Right cardiac atrium (tissue), 5 donors: Measurements from ENCODE around the gene BMPR2. TPM values are rescaled to one million over a fixed set of nuclear protein-coding genes. Genes with fewer than 3 reads are reported as not detected.

Experiments
- ATAC-seq, 2 donors: fragments of 200-7000 bp; cut with Tn5 transposase; one replicate each; pipeline versions ENCODE4 v1.8.0 to v1.9.1; 2020; ENCODE audit warnings: moderate library complexity in 2 of 2, mild to moderate bottlenecking in 1 of 2
- DNase-seq, 3 donors: peaks; one replicate each; pipeline ENCODE4 v3.0.0-alpha.2; 2020
- H3K27ac ChIP-seq: one replicate; pipeline ENCODE4 v1.5.1; 2013; ENCODE audit warnings: mild to moderate bottlenecking, low read length, control low read depth, moderate library complexity
- H3K27me3 ChIP-seq: one replicate; pipeline ENCODE4 v1.6.1; 2013; ENCODE audit not compliant: control insufficient read depth, insufficient read depth
- H3K4me1 ChIP-seq: one replicate; pipeline ENCODE4 v1.6.1; 2013; ENCODE audit warnings: low read length; ENCODE audit not compliant: control insufficient read depth, insufficient read depth
- H3K4me3 ChIP-seq: one replicate; pipeline ENCODE4 v1.5.1; 2013; ENCODE audit warnings: low read length, control low read depth
- H3K9me3 ChIP-seq: one replicate; pipeline ENCODE4 v1.6.1; 2013; ENCODE audit warnings: low read length; ENCODE audit not compliant: control insufficient read depth
- WGBS: extraction: QIAGEN DNeasy Blood & Tissue Kit; methylation state at CpG from one replicate; pipeline ENCODE4 v1.1.7; 2013; 5-methylcytosine and 5-hydroxymethylcytosine counted together
- intact Hi-C, 4 donors: fragments of 100-400 bp; cut with DNase I; formaldehyde crosslinking; loops; one replicate each; pipeline versions ENCODE4 v1.11.0 to v1.14.0; 2022 to 2023
- polyA plus RNA-seq: library from polyadenylated mRNA; stranded (reverse); fragments of 200-250 nt; gene quantifications from one replicate; pipeline ENCODE4 v1.2.3, GENCODE V29; 2013
- total RNA-seq, 4 donors: library from RNA; stranded (reverse); fragmentation: NEBNext Ultra II Directional; extraction: Animal tissue kit (Norgen Biotek cat#: 25700); gene quantifications; one replicate each; pipeline ENCODE4 v1.2.1, GENCODE V29; 2021
- donor health status: healthy with polysubstance abuse.
- donor health status: DM: no; HTN: yes; CAD: no.
- donor health status: DM: no; HTN: no; CAD: no.
- donor health status: DM: no; HTN: yes; CAD: no; lungs with severe emphysema.
- donor health status: DM: yes; HTN: yes; CAD: no.

Gene BMPR2
- total and polyA plus RNA-seq, 5 donors, result 14.9 to 64.7 (median 53.8) TPM

DNA sequence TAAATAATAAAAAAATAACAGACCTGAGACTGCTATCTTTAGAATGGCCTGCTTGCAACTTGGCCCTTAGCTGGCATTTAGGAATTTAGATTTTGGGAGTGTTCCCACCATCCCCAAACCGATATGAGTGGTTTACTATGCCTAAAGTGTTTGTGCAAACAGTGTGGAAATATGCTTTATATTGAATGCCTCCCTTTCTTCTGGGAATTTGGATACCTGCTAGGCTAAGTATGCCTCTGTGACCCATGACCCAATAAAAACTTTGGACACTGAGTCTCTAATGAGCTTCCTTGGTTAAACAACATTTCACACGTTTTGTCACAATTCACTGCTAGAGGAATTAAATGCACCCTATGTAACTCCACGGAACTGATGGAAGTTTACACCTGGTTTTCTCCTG lies 73.2 kb downstream of the BMPR2 start:
- no peak for ATAC-seq
- intact Hi-C loops, result no loop called here

DNA sequence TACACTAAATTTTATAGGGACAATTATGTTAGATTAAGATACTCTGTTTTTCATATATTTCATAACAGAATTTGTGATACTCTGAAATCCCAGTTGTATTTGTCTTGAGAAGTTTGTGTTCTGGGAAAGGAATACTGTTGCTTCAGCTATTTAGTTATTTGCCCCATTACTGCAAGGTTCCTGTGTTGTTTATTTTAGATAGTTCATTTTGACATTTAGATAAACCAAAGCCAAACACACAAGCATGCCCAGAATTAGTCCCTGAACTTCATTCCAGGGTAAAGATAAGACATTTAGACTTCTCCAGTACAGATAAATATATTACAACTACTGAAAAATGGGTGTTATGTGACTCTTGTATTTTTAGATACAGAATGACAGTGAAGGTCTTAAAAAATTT lies 74.7 kb downstream of the BMPR2 start:
- ATAC-seq, result peak; percentile 82 to 91
- intact Hi-C loops, result loop anchor here in 1 of 4 donors (10.0 kb wide), 1 partner anchor 76 kb away; the partner anchor contains the start of gene BMPR2
- H3K27ac ChIP-seq, result no peak overlapping the region

More for the DNA sequence above, 73.2 kb downstream of the BMPR2 start:
- no peak for DNase-seq
- peaks cover 3% of the 10 kb centered on the region for H3K4me1 ChIP-seq
- H3K27ac ChIP-seq, result no peak overlapping the region
- 84% methylated on average over 3 of the region's 3 CpGs for WGBS
- H3K27me3 ChIP-seq, result no peaks in the 10 kb centered on the region
- H3K4me3 ChIP-seq, result no peak overlapping the region
- H3K9me3 ChIP-seq, result no peaks in the 10 kb centered on the region

DNA sequence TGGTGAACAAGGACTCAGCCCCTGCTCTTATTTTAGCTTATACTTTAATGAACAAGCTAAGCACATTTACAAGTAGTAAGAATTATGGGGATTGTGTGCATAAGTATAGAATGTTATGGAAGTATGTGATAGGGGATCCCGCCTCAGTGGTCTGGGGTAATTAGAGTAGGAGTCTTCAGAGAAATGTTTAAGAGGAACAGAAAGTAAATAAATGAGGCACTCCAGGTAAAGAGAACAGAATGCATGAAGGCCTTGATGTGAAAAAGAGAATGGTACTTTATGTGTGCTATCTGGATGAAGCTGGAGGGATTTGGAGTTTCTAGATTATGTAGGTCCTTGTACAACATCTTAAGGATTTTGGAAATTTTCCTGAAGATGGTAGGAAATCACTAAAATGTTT lies 76.6 kb downstream of the BMPR2 start:
- Histone ChIP-seq H3K27ac (no peak overlapping the region), H3K27me3 (no peaks in the 10 kb centered on the region), H3K9me3 (no peaks in the 10 kb centered on the region), H3K4me3 (no peak overlapping the region), H3K4me1 (peaks cover 3% of the 10 kb centered on the region)
- intact Hi-C loops, result loop anchor here in 1 of 4 donors (10.0 kb wide), 1 partner anchor 78 kb away; the partner anchor contains the start of gene BMPR2
- DNase-seq (no peak), ATAC-seq (no peak)
- 97% methylated on average over 1 of the region's 1 CpG for WGBS

More for the DNA sequence above, 74.7 kb downstream of the BMPR2 start:
- no peak for DNase-seq
- Histone ChIP-seq H3K27me3 (no peaks in the 10 kb centered on the region), H3K4me3 (no peak overlapping the region), H3K9me3 (no peaks in the 10 kb centered on the region), H3K4me1 (peaks cover 3% of the 10 kb centered on the region)

DNA sequence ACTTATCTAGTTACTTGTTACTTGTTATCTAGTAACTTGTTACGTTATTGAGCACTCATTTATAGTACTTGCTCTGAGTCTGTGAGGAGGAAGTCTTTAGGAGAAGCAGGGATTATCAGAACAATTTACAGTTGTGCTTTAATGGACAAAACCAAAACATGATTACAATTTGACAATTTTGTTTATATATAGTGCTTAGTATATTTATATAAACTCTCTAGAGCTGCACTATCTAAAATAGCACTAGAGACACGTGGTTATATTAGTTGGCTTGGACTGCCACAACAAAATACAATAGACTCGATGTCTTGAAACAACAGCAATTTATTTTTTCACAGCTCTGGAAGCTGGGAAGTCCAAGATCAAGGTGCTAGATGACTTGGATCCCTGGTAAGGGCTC lies 78.4 kb downstream of the BMPR2 start:
- no peak overlapping the region for H3K27ac ChIP-seq
- no peak overlapping the region for H3K4me3 ChIP-seq
- intact Hi-C loops, result loop anchor here in 1 of 4 donors (10.0 kb wide), 1 partner anchor 80 kb away; the partner anchor contains the start of gene BMPR2
- H3K9me3 ChIP-seq, result no peaks in the 10 kb centered on the region
- H3K27me3 ChIP-seq, result no peaks in the 10 kb centered on the region
- WGBS, result 48% methylated on average over 3 of the region's 3 CpGs
- ATAC-seq (no peak), DNase-seq (no peak)
- peaks cover 3% of the 10 kb centered on the region for H3K4me1 ChIP-seq

DNA sequence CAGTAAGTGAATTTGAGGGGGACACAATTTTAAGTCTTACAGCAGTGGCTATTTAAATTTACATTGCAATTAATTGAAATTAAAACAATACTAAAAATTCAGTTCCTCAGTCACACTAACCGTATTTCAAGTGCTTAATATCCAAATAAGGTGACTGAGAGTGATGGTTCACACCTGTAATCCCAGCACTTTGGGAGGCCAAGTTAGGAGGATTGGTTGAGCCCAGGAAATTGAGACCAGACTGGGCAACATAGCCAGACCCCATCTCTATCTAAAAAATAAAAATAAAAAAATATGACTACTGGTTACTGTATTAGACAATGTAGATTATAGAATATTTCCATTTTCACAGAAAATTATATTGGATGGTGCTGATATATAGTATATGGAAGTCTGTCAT lies 79.0 kb downstream of the BMPR2 start:
- WGBS, result 99% methylated on average over 1 of the region's 1 CpG
- H3K27me3 ChIP-seq, result no peaks in the 10 kb centered on the region
- no peak overlapping the region for H3K27ac ChIP-seq
- no peaks in the 10 kb centered on the region for H3K9me3 ChIP-seq
- no peak overlapping the region for H3K4me3 ChIP-seq
- no peaks in the 10 kb centered on the region for H3K4me1 ChIP-seq
- intact Hi-C loops, result loop anchor here in 1 of 4 donors (10.0 kb wide), 1 partner anchor 80 kb away; the partner anchor contains the start of gene BMPR2
- DNase-seq (no peak), ATAC-seq (no peak)

DNA sequence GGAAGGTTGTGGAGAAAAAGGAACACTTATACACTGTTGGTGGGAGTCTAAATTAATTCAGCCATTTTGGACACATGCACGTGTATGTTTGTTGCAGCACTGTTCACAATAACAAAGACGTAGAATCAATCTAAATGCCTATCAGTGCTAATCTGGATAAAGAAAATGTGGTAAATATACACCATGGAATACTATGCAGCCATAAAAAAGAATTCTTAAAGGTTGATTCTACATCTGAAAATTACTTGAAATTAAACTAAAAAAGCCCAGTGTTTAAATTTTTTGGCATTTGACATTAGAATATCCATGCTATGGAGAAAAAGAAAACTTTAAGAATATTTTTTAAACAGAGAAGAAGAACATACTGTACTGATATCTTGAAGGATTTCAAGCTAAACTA lies 84.0 kb downstream of the BMPR2 start:
- DNase-seq, result no peak
- no peak for ATAC-seq
- Histone ChIP-seq H3K27ac (no peak overlapping the region), H3K4me1 (peaks cover 1% of the 10 kb centered on the region), H3K27me3 (no peaks in the 10 kb centered on the region), H3K9me3 (no peaks in the 10 kb centered on the region), H3K4me3 (no peak overlapping the region)
- intact Hi-C loops, result no loop called here
- over 99% methylated on average over 2 of the region's 2 CpGs for WGBS

DNA sequence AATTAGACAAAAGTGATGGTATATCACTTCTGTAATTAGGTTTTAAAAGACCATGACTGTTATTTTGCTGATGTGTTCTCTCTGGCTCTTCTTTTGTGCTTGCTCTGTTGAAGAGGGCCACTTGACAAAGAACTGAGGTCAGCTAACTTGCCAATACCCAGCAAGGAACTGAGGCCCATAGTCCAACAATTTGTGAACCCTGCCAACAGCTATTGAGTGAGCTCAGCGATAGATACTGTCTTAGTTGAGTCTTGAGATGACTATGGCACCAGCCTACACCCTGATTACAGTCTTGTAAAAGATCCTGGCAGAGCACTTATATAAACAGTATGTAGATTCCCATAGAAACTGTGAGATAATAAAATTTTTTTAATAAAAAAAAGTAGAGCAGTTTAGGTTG lies 103.0 kb downstream of the BMPR2 start:
- intact Hi-C loops, result no loop called here
- Histone ChIP-seq H3K4me1 (peaks cover 5% of the 10 kb centered on the region), H3K4me3 (no peak overlapping the region), H3K9me3 (no peaks in the 10 kb centered on the region), H3K27ac (no peak overlapping the region), H3K27me3 (no peaks in the 10 kb centered on the region)
- 36% methylated on average over 1 of the region's 1 CpG for WGBS
- DNase-seq, result no peak
- no peak for ATAC-seq

DNA sequence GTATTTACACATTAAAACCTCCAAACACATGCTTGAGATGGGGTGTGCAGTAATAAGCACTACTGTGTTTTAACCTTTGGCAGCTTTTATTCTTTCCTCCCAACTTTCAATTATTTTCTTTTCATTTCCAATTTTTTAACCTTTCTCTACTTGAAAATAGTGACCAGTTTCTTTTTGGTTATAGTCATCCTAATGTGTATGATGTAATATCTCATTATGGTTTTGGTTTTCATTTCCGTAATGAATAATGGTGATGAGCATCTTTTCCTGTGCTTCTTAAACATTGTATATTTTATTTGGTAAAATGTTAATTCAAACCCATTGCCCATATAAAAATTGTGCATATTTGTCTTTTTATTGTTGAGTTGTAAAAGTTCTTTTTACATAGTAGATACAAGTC lies 103.5 kb downstream of the BMPR2 start:
- H3K4me1 ChIP-seq, result peaks cover 5% of the 10 kb centered on the region
- no peak overlapping the region for H3K4me3 ChIP-seq
- intact Hi-C loops, result no loop called here
- no peak for DNase-seq
- 81% methylated on average over 1 of the region's 1 CpG for WGBS
- no peak for ATAC-seq
- H3K27me3 ChIP-seq, result no peaks in the 10 kb centered on the region
- H3K27ac ChIP-seq, result no peak overlapping the region
- H3K9me3 ChIP-seq, result no peaks in the 10 kb centered on the region

DNA sequence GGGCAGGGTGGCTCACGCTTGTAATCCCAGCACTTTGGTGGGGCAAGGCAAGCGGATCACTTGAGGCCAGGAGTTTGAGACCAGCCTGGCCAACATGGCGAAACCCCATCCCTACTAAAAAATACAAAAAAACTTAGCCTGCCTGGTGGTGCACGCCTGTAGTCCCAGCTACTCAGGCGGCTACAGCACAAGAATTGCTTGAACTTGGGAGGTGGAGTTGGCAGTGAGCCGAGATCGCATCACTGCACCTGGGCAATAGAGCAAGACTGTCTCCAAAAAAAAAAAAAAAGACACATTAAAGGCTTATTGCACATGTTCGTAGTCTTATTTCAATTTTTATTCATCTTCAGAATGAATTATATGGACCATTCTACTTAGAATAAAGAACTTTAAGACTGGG lies 110.2 kb downstream of the BMPR2 start:
- WGBS, result 96% methylated on average over 8 of the region's 8 CpGs
- Histone ChIP-seq H3K4me3 (no peak overlapping the region), H3K27me3 (no peaks in the 10 kb centered on the region), H3K9me3 (no peaks in the 10 kb centered on the region), H3K27ac (no peak overlapping the region), H3K4me1 (no peaks in the 10 kb centered on the region)
- intact Hi-C loops, result no loop called here
- ATAC-seq (no peak), DNase-seq (no peak)

DNA sequence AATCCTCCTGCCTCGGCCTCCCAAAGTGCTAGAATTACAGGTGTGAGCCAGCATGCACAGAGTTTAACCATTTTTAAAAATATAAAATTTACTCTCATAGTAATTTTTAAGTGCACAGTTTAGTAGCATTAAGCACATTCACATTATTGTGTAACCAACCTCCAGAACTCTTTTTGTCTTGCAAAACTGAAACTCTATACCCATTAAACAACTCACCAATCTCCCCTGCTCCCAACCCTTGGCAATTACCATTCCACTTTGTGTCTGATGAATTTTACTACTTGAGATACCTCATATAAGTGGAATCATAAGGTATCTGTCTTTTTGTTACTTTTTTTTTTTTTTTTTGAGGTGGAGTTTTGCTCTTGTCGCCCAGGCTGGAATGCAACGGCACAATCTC lies 112.5 kb downstream of the BMPR2 start:
- intact Hi-C loops, result no loop called here
- no peak for ATAC-seq
- H3K27ac ChIP-seq, result no peak overlapping the region
- no peaks in the 10 kb centered on the region for H3K27me3 ChIP-seq
- H3K4me1 ChIP-seq, result no peaks in the 10 kb centered on the region
- H3K4me3 ChIP-seq, result no peak overlapping the region
- 96% methylated on average over 3 of the region's 3 CpGs for WGBS
- DNase-seq, result no peak
- no peaks in the 10 kb centered on the region for H3K9me3 ChIP-seq

DNA sequence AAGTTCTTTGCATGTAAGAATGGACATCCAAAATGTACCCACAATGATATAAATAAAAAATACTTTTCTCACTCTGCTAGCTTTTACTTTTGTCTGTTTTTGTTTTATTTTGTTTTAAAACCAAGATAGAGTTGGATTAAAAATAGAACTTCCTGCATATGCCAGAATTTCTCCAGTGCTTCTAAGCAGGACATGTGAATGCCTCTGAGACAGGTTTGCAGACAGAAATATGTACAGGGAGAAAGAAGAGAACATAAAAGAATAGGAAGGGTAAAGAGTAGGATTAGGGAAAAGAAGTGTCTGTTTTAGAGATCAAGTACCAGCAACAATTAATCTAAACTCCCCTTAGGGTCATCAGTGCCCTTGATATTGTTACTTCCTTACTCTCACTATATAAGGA lies 114.4 kb downstream of the BMPR2 start:
- intact Hi-C loops, result no loop called here

DNA sequence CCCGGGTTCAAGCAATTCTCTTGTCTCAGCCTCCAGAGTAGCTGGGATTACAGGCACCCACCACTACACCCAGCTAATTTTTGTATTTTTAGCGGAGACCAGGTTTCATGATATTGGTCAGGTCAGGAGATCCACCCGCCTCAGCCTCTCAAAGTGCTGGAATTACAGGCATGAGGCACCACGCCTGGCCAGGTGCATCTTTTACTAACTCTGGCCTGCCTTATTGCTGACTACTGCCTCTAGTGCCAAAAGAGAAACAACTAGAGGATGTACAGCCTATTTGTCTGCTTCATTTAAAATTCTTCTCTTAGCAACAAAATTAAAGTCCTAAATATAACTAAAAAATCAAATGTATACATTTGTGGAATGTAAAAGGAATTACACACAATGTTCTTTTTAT lies 115.4 kb downstream of the BMPR2 start:
- WGBS, result 94% methylated on average over 4 of the region's 4 CpGs
- H3K4me1 ChIP-seq, result no peaks in the 10 kb centered on the region

More for the DNA sequence above, 114.4 kb downstream of the BMPR2 start:
- Histone ChIP-seq H3K4me1 (no peaks in the 10 kb centered on the region), H3K27me3 (no peaks in the 10 kb centered on the region), H3K4me3 (no peak overlapping the region), H3K9me3 (no peaks in the 10 kb centered on the region), H3K27ac (no peak overlapping the region)
- ATAC-seq, result no peak
- DNase-seq, result no peak

More for the DNA sequence above, 115.4 kb downstream of the BMPR2 start:
- Histone ChIP-seq H3K27ac (no peak overlapping the region), H3K9me3 (no peaks in the 10 kb centered on the region), H3K27me3 (no peaks in the 10 kb centered on the region), H3K4me3 (no peak overlapping the region)
- intact Hi-C loops, result no loop called here
- ATAC-seq (no peak), DNase-seq (no peak)
